ENCODE data around the gene ATP2A1.

Gene ATP2A1

DNA sequence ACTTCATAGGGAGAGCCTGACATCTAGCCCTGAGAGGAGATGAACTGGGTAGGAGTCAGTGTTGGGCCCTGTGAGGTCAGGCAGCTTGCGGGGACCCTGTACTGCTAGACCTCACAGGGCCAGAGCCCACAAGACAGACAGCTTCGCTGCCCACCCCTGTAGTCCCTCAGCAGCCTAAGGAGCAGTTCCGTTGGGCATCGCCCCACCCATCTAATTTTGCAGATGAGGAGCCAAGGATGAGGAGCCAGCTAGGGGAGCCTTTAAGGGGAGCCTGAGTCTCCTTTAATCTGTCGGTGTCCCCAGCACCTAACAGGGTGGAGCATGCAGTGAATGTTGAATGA is 31.4 kb upstream of the ATP2A1 start:
- TF ChIP-seq, protein P1, sequence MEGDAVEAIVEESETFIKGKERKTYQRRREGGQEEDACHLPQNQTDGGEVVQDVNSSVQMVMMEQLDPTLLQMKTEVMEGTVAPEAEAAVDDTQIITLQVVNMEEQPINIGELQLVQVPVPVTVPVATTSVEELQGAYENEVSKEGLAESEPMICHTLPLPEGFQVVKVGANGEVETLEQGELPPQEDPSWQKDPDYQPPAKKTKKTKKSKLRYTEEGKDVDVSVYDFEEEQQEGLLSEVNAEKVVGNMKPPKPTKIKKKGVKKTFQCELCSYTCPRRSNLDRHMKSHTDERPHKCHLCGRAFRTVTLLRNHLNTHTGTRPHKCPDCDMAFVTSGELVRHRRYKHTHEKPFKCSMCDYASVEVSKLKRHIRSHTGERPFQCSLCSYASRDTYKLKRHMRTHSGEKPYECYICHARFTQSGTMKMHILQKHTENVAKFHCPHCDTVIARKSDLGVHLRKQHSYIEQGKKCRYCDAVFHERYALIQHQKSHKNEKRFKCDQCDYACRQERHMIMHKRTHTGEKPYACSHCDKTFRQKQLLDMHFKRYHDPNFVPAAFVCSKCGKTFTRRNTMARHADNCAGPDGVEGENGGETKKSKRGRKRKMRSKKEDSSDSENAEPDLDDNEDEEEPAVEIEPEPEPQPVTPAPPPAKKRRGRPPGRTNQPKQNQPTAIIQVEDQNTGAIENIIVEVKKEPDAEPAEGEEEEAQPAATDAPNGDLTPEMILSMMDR (IDR thresholded peaks at IDR 0.05; ENCODE audit: low read depth, low read length, missing control alignments), result no peak
- peak overlapping the region; percentile 76 for H3K4me3 ChIP-seq (ENCODE audit: low read depth, low read length)
- no peak for DNase-seq (ENCODE audit: low read depth)
- in situ Hi-C loops (cut with HindIII; ENCODE audit: low sequenced_read_pairs), result no loop called here

DNA sequence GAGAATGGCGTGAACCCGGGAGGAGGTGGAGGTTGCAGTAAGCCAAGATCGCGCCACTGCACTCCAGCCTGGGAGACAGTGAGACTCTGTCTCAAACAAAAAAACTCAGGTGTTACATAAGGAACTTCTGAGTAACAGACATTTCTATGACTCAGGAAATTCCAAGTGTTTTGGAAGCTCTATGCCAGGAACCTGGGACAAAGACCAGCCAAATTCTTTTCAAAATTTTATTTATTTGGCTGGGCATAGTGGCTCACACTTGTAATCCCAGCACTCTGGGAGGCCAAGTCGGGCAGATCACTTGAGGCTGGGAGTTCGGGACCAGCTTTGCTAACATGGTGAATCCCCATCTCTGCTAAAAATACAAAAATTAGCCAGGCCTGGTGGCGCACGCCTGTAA is 19.9 kb upstream of the ATP2A1 start:
- DNase-seq (ENCODE audit: low read depth), result no peak
- TF ChIP-seq, protein P1 (IDR thresholded peaks at IDR 0.05; ENCODE audit: low read depth, low read length, missing control alignments), result no peak
- in situ Hi-C loops (cut with HindIII; ENCODE audit: low sequenced_read_pairs), result no loop called here

DNA sequence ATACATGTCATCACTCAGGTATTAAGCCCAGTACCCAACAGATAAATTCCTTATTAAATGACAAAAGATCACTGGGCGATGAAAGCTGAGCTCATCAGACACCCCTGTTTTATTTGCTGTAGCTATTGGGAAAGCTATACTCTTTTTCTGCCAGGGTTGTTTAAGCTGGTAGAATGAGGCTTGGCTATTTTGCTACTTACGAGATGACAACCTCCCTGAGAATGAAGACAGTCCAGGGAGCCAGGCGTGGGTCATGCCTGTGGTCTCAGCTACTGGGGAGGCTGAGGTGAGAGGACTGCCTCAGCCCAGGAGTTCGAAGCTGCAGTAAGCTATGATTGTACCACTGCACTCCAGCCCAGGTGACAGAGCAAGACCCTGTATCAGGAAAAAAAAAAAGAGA is 19.0 kb upstream of the ATP2A1 start:
- no peak overlapping the region for H3K4me3 ChIP-seq (ENCODE audit: low read depth, low read length)
- no peak for DNase-seq (ENCODE audit: low read depth)
- in situ Hi-C loops (cut with HindIII; ENCODE audit: low sequenced_read_pairs), result no loop called here
- TF ChIP-seq, protein P1 (IDR thresholded peaks at IDR 0.05; ENCODE audit: low read depth, low read length, missing control alignments), result no peak

More for the DNA sequence above, 19.9 kb upstream of the ATP2A1 start:
- H3K4me3 ChIP-seq (ENCODE audit: low read depth, low read length), result no peak overlapping the region

DNA sequence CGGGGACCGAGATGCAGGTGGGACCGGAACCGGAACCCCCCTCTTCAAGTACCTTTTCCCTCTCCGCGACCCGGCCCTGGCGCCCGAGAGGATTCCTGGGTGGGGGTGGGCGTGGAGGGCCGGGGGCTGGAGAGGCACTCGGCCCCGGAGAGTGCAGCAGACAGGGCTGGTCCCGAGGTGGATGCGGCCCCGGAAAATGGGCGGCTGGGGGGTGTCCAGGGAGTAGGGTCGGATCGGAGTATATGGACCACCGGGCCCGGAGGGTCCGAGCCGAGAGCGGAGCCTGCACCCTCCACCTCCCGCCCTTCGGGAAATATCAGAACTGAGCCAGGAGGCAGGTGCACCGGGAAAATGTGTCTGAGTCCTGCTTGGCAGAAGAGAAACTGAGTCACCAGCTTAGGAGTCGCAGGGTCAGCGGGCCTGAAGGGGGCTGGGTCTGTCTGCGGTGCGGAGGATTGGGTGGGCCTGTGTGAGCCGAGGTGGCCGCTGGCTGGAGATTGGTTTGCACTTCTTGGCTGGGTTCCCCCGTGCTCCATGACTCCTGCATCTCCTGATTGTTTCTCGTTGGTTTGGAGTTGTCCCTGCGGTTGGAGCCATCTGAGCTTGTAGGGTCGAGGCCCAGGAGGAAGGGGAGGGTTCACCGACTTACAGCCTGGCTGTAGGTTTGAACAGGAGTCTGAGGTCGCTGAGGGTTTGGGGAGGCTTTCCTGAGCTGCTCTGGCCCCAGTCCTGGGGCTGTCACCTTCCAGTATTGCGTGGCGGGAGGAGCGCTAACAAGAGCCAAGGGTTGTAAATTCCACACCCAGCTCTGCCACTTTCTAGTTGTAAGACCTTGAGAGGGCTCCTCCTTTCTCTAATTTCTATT is 14.1 kb upstream of the ATP2A1 start:
- DNase-seq (ENCODE audit: low read depth), result peak; percentile 29
- TF ChIP-seq, protein P1 (IDR thresholded peaks at IDR 0.05; ENCODE audit: low read depth, low read length, missing control alignments), result no peak
- in situ Hi-C loops (cut with HindIII; ENCODE audit: low sequenced_read_pairs), result no loop called here
- peak overlapping the region; percentile 88 for H3K4me3 ChIP-seq (ENCODE audit: low read depth, low read length)

DNA sequence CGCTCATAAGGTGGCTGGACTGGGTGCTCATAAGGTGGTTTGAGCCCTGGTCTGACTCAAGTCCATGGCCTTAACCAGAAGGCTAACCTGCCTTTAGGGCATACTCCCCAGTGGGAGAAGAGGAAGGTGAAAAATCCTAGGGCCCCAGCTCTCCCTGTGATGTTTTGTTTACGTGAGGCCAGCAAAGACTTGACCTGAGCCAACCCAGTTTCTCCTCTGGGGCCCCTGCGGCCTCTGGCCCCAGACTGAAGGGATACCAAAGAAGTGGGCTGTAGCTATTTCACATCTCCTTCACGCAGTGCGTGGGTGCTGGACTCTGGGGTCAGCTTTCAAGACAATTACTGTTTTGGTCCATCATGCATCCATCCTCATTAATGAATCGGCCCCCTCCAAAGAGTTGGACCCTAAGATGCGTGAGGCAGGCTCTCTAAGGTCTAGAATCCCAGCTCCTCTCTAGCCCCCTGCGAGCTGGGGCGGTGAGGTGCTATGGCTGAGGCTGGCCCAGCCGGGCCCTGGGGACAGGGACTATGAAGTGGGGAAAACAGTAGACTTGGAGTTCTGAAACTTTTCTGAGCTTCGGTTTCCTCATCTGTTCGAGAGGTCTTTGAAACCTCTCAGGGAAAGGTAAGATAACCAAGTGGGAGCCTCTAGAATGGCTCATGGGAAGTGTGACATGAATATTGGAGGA is 13.1 kb upstream of the ATP2A1 start:
- peak overlapping the region; percentile 88 for H3K4me3 ChIP-seq (ENCODE audit: low read depth, low read length)
- no peak for DNase-seq (ENCODE audit: low read depth)
- TF ChIP-seq, protein P1 (IDR thresholded peaks at IDR 0.05; ENCODE audit: low read depth, low read length, missing control alignments), result no peak
- in situ Hi-C loops (cut with HindIII; ENCODE audit: low sequenced_read_pairs), result no loop called here

DNA sequence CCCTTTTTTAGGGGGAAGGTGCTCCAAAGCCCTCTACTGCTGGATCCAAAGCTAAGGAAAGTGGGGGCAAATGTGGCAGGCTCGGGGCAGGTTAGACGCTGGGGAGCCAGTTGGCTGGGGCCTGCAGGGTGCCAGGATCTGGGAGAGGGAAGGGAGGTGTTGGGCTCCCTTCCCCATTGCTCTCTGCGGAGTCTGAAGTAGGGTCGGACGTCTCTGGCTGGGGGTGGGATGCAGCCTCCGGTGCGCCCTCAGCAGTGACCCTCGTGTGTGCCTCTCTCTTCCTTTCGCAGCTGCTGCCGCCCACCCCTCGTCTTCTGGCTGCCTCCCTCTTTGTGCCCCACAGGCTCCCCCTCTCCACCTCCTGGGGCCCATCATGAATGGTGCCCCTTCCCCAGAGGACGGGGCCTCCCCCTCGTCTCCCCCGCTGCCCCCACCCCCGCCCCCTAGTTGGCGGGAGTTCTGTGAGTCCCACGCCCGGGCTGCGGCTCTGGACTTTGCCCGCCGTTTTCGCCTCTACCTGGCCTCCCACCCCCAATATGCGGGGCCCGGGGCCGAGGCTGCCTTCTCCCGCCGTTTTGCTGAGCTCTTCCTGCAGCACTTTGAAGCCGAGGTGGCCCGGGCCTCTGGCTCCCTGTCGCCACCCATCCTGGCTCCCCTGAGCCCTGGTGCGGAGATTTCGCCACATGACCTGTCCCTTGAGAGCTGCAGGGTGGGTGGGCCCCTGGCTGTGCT is 12.4 kb upstream of the ATP2A1 start:
- TF ChIP-seq, protein P1 (IDR thresholded peaks at IDR 0.05; ENCODE audit: low read depth, low read length, missing control alignments), result no peak
- no peak overlapping the region for H3K4me3 ChIP-seq (ENCODE audit: low read depth, low read length)
- in situ Hi-C loops (cut with HindIII; ENCODE audit: low sequenced_read_pairs), result no loop called here
- DNase-seq (ENCODE audit: low read depth), result no peak

Data from astrocyte of the cerebellum (primary cell).